Middle frontal gyrus (tissue), 1 donor: ENCODE data around the gene DENND4C.
"Not testable (repeated sequence)": the region's sequence is repeated elsewhere in the genome, so short reads cannot be mapped to it uniquely, and the experiment has no call there.

Source experiments
- DNase-seq: peaks from one replicate; pipeline ENCODE4 v3.0.0-alpha.2; 2015; ENCODE audit warnings: low spot score; ENCODE audit errors: extremely low spot score

The DENND4C gene

GRCh38 chr9:19409401-19410194, 179.1 kb downstream of the DENND4C start:
- no peak for DNase-seq

- DNase-seq, result no peak
Measured at GRCh38 chr9:19410195-19410503, 179.7 kb downstream of the DENND4C start.

- no peak for DNase-seq
Measured at GRCh38 chr9:19410594-19410993, 180.1 kb downstream of the DENND4C start.

- DNase-seq, result no peak
Measured at GRCh38 chr9:19411316-19411715, 180.8 kb downstream of the DENND4C start.

GRCh38 chr9:19413456-19413855, 183.0 kb downstream of the DENND4C start:
- not testable (repeated sequence) for DNase-seq

- no peak for DNase-seq
Measured at GRCh38 chr9:19416143-19416542, 185.7 kb downstream of the DENND4C start.

GRCh38 chr9:19420877-19421276, 190.4 kb downstream of the DENND4C start:
- DNase-seq, result no peak
